HG03175 (cell line): Measurements from ENCODE around the gene SBF2.
"Not testable (repeated sequence)": the region's sequence is repeated elsewhere in the genome, so short reads cannot be mapped to it uniquely, and the experiment has no call there.

Source experiments
- ATAC-seq: cut with Tn5 transposase; IDR thresholded peaks from one replicate; pipeline ENCODE4 v1.9.1; 2021; ENCODE audit warnings: mild to moderate bottlenecking, moderate library complexity; ENCODE audit not compliant: unreplicated experiment

The SBF2 gene

GRCh38 chr11:10075141-10075540, 218.9 kb downstream of the SBF2 start:
- ATAC-seq = no peak

GRCh38 chr11:10072841-10073240, 221.2 kb downstream of the SBF2 start:
- no peak for ATAC-seq

- ATAC-seq = no peak
These were observed 221.9 kb downstream of the SBF2 start for GRCh38 chr11:10072142-10072541.

GRCh38 chr11:10067629-10068300, 226.3 kb downstream of the SBF2 start:
- no peak for ATAC-seq

GRCh38 chr11:10066441-10066840, 227.6 kb downstream of the SBF2 start:
- no peak for ATAC-seq

- no peak for ATAC-seq
These were observed 229.2 kb downstream of the SBF2 start for GRCh38 chr11:10064828-10065227.

- no peak for ATAC-seq
These were observed 235.7 kb downstream of the SBF2 start for GRCh38 chr11:10058356-10058755.

GRCh38 chr11:10051868-10052586, 242.0 kb downstream of the SBF2 start:
- no peak for ATAC-seq

GRCh38 chr11:10050561-10050960, 243.5 kb downstream of the SBF2 start:
- no peak for ATAC-seq

- ATAC-seq = no peak
These were observed 244.3 kb downstream of the SBF2 start for GRCh38 chr11:10049756-10050155.

GRCh38 chr11:10048350-10048749, 245.7 kb downstream of the SBF2 start:
- ATAC-seq = no peak

GRCh38 chr11:10044618-10045017, 249.4 kb downstream of the SBF2 start:
- ATAC-seq = no peak

GRCh38 chr11:10042699-10043098, 251.3 kb downstream of the SBF2 start:
- no peak for ATAC-seq

GRCh38 chr11:10041748-10042446, 252.1 kb downstream of the SBF2 start:
- no peak for ATAC-seq

GRCh38 chr11:10041332-10041731, 252.7 kb downstream of the SBF2 start:
- no peak for ATAC-seq

- no peak for ATAC-seq
These were observed 255.3 kb downstream of the SBF2 start for GRCh38 chr11:10038521-10039302.

- ATAC-seq = not testable (repeated sequence)
These were observed 258.1 kb downstream of the SBF2 start for GRCh38 chr11:10035932-10036331.

- ATAC-seq = no peak
These were observed 261.1 kb downstream of the SBF2 start for GRCh38 chr11:10032935-10033334.

- ATAC-seq = no peak
These were observed 263.9 kb downstream of the SBF2 start for GRCh38 chr11:10030122-10030490.

GRCh38 chr11:10029386-10030121, 264.5 kb downstream of the SBF2 start:
- no peak for ATAC-seq

GRCh38 chr11:10026514-10026913, 267.5 kb downstream of the SBF2 start:
- no peak for ATAC-seq
